ENCODE data around the gene PTPRT.
A peak's percentile ranks its signal among the peaks of the same experiment; 100 is the strongest.
"Not testable (repeated sequence)": the region's sequence is repeated elsewhere in the genome, so short reads cannot be mapped to it uniquely, and the experiment has no call there.

The PTPRT gene

GRCh38 chr20:42963796-42964195 is 225.9 kb downstream of the PTPRT start:
- DNase-seq, result peak; percentile 37

- DNase-seq, result no peak
These were observed 227.9 kb downstream of the PTPRT start for GRCh38 chr20:42961771-42962170.

- DNase-seq, result no peak
These were observed 229.7 kb downstream of the PTPRT start for GRCh38 chr20:42959996-42960395.

- DNase-seq, result no peak
These were observed 231.2 kb downstream of the PTPRT start for GRCh38 chr20:42958367-42959069.

DNA sequence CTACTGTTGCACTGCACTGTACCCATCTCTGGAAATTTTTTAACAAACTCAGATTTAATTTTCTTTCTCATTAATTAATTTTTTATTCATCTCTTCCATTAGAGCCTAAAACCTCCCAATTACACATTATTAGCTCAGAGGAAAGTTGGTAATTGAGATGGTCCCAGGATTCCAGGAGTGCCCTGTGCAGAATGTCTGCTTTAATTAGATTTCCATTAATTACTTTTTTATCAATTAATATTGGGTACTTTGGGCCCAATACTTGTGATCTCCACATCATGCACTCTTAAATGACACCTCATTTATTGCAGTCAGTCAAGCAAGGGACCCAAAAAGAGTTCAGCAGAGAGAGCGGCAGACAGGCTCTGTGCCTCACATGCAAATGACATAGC is 232.0 kb downstream of the PTPRT start:
- no peak for DNase-seq

- DNase-seq, result no peak
These were observed 232.5 kb downstream of the PTPRT start for GRCh38 chr20:42957018-42957703.

DNA sequence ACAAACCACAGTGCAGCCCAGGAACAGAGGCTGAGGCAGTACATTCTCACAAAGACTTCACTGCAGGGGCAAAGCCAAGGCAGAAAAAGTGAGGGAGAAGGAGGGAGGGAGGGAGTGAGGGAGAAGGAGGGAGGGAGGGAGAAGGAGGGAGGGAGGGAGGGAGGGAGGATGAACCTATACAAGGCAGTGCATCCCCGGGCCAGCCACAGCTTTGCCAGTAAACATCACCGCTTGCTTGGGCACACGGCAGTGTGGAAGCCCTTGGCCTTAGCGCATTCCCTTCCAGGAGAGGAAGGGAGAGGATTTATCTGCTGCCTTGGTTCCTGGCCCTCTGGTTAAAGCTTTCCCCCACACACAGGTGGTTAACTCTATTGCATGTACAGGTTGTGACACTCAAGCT is 234.0 kb downstream of the PTPRT start:
- DNase-seq, result peak; percentile 26

GRCh38 chr20:42954951-42955350 is 234.8 kb downstream of the PTPRT start:
- no peak for DNase-seq

- no peak for DNase-seq
These were observed 239.8 kb downstream of the PTPRT start for GRCh38 chr20:42949950-42950349.

GRCh38 chr20:42945234-42945994 is 244.3 kb downstream of the PTPRT start:
- DNase-seq, result no peak

DNA sequence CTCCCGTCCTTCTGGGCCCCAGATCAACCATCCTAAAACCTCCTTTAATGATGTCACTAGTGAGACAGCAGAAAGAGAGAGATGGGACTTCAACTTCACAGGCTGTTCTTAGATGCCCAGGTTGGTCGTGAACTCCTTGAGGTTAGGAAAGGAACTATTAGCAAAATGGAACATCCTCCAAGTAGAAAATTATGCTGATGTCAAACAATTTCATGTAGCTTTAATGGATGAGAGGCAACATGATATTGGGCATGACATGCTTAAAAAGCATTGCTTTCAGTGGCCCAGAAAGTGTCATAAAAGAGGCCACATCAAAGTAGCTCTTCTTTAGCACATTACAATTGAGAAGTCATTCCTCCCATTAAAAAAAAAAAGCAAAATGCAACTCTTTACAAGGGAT is 248.1 kb downstream of the PTPRT start:
- DNase-seq, result no peak

- DNase-seq, result no peak
These were observed 251.1 kb downstream of the PTPRT start for GRCh38 chr20:42938441-42939205.

DNA sequence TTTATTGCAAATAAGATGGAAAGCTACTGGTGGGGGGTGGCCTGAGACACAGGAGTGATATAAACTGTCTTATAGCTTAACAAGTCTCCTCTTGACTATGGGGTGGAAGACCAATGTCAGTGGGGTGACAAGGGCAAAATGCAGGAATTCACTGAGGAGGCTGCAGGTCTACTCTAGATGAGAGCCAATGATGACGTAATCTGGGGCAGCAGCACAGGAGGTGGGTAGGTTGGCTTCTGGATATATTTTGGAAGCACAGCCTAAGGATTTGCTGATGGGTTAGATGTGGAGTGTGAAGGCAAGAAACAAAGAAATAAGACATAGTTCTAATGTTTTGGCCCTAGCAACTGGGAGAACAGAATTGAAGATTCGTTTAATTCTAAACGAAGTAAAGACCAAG is 253.2 kb downstream of the PTPRT start:
- no peak for DNase-seq

- no peak for DNase-seq
These were observed 265.5 kb downstream of the PTPRT start for GRCh38 chr20:42924215-42924614.

- DNase-seq, result no peak
These were observed 266.3 kb downstream of the PTPRT start for GRCh38 chr20:42923348-42923918.

DNA sequence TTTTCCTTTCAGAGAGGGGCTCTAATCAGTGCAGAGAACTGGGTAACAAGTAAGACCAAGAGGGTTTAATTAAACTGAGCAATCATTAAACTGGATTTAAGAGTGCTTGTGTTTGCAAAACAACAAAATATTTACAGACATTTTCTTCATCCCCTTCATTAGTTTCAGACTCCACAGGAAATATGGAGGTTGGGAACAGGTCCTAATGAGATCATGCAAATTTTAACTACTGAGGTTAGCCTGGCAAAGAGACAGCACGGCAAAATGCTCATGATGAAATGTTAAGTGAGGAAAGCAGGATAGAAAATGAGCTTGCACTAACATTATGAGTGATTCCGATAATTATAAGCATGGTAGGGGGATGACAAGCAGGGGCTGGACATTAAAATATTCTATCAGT is 268.9 kb downstream of the PTPRT start:
- DNase-seq, result no peak

DNA sequence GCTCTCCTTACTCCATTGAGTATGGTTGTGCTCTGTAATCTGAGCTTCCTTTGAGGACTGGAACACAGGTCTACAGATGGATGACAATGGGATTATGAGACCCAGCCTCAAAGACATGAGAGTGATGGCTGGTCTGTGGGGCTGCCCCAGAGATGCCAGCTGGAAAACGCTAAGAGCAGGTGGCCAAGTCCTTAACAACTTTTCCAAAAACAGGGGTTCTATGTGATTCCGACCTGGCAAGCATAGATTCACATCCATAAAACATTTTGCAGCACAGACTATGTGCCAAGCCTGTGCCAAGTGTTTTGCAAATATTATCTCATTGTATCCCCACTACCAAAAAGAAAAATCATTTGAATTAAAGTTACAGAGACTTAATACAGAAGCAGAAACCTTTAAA is 270.4 kb downstream of the PTPRT start:
- no peak for DNase-seq

DNA sequence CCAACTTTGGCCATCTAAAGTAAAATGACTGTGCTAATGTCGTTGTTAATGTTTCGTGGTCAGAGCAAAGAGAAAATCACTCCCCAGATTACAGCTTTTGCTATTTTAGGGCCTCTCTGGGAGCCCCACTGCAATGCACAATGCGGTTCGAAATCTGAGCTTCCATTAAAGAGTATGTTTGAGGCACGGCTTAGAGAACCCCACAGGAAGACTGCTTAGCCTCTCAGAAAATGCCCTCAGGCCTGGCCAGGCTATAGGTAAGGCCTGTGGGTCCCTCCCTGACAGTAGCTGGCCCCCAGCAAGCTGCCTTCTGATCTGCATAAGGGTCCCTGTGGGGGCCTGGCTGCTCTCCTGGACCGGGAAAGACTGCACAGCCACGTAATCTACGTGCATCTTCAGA is 274.6 kb downstream of the PTPRT start:
- no peak for DNase-seq

- DNase-seq, result no peak
These were observed 275.4 kb downstream of the PTPRT start for GRCh38 chr20:42914302-42914701.

GRCh38 chr20:42910808-42911207 is 278.9 kb downstream of the PTPRT start:
- not testable (repeated sequence) for DNase-seq

GRCh38 chr20:42907730-42908129 is 282.0 kb downstream of the PTPRT start:
- no peak for DNase-seq

- DNase-seq, result no peak
These were observed 283.6 kb downstream of the PTPRT start for GRCh38 chr20:42906120-42906519.

DNA sequence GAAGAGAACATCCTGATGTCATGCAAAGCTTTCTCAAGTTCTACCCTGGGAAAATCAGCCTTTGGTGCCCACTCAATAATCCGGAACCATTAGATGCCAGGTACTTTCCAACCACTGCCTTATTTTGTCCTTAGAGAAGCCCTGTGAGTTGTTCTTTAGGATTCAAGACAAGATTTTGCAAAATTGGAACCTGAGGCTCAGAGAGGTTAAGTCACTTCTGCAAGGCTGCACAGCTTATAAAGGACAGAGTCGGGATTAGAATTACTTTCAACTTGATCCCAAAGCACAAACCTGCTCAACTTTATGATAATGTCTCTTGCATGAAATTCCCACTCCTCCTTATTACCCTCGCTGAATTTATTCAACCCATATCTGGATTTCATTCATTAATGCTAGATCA is 287.2 kb downstream of the PTPRT start:
- DNase-seq, result no peak

All from islet precursor cell (in vitro differentiated cells).